Chondrocyte (in vitro differentiated cells): Measurements from ENCODE around the gene OTX2. TPM values are rescaled to one million over a fixed set of nuclear protein-coding genes. Genes with fewer than 3 reads are reported as not detected.

Experiments
- DNase-seq: peaks from one replicate; pipeline ENCODE4 v3.0.0; 2021; ENCODE audit warnings: mixed read lengths, low spot score
- H3K27ac Mint-ChIP-seq: one replicate; pipeline ENCODE4 v1.8.0; 2021; ENCODE audit warnings: mild to moderate bottlenecking, moderate library complexity, mixed read lengths; ENCODE audit not compliant: unreplicated experiment
- H3K27me3 Mint-ChIP-seq: 2 replicates; pipeline ENCODE4 v1.8.0; 2021; ENCODE audit warnings: low read depth, mixed read lengths
- H3K36me3 Mint-ChIP-seq: 2 replicates; pipeline ENCODE4 v1.8.0; 2021; ENCODE audit warnings: low read depth, mixed read lengths
- H3K4me1 Mint-ChIP-seq: 2 replicates; pipeline ENCODE4 v1.8.0; 2021; ENCODE audit warnings: low read depth, mild to moderate bottlenecking, mixed read lengths
- H3K4me3 Mint-ChIP-seq: one replicate; pipeline ENCODE4 v1.8.0; 2021; ENCODE audit warnings: mild to moderate bottlenecking, moderate library complexity, mixed read lengths; ENCODE audit not compliant: unreplicated experiment
- H3K9me3 Mint-ChIP-seq: 2 replicates; pipeline ENCODE4 v1.8.0; 2021; ENCODE audit warnings: low read depth, mixed read lengths
- total RNA-seq: library from RNA; stranded (reverse); gene quantifications from 3 replicates; pipeline ENCODE4 v1.2.1, GENCODE V29; 2021
- TF ChIP-seq, protein P1 (sequence below): fragments of 200-600 bp; sonication (generic); IDR thresholded peaks from 2 replicates; pipeline ENCODE4 v1.5.0; 2021; ENCODE audit warnings: antibody characterized with exemption, mild to moderate bottlenecking, moderate library complexity

The OTX2 gene
- total RNA-seq, 1 donor from 2014 or later, result not detected

DNA sequence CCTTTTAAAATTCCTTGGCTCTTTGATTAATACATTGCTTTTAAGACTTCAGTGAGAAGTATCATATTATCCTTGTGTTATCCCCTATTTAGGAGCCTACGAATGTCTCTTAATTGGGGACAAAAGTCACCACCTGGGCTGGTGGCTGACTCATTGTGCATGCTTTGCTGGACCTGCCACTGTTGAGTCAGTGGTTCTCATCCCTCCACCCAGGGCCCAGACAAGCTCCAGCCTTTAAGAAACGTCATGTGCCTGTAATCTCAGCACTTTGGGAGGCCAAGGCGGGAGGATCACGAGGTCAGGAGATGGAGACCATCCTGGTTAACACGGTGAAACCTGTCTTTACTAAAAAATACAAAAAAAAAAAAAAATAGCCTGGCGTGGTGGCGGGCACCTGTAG lies 57.9 kb downstream of the OTX2 start:
- Mint-ChIP-seq H3K27me3 (peaks cover 15% of the 10 kb centered on the region), H3K36me3 (no peaks in the 10 kb centered on the region), H3K4me3 (no peak overlapping the region), H3K9me3 (no peaks in the 10 kb centered on the region), H3K27ac (no peak overlapping the region), H3K4me1 (no peaks in the 10 kb centered on the region)
- TF ChIP-seq, protein P1, sequence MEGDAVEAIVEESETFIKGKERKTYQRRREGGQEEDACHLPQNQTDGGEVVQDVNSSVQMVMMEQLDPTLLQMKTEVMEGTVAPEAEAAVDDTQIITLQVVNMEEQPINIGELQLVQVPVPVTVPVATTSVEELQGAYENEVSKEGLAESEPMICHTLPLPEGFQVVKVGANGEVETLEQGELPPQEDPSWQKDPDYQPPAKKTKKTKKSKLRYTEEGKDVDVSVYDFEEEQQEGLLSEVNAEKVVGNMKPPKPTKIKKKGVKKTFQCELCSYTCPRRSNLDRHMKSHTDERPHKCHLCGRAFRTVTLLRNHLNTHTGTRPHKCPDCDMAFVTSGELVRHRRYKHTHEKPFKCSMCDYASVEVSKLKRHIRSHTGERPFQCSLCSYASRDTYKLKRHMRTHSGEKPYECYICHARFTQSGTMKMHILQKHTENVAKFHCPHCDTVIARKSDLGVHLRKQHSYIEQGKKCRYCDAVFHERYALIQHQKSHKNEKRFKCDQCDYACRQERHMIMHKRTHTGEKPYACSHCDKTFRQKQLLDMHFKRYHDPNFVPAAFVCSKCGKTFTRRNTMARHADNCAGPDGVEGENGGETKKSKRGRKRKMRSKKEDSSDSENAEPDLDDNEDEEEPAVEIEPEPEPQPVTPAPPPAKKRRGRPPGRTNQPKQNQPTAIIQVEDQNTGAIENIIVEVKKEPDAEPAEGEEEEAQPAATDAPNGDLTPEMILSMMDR, result no peak
- DNase-seq, result no peak

DNA sequence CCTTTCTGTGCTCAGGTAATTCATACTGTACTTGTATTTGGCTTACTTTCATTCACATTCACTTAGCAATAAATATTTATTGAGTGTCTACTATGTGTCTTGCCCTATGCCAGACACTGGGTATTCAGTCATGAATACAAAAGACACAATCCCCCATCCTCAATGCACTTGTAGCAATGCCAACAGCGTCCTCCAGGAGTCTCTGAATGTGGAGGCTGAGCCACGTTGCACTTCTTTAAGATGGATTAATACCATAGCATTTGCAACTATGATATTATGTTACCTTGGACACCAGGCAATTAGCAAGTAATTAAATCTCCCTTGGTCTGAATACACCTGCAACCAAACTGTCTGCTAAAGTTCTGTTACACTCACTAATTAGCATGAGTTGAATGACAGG lies 58.8 kb downstream of the OTX2 start:
- H3K36me3 Mint-ChIP-seq, result no peaks in the 10 kb centered on the region
- no peak overlapping the region for H3K4me3 Mint-ChIP-seq
- H3K4me1 Mint-ChIP-seq, result no peaks in the 10 kb centered on the region
- TF ChIP-seq, protein P1, result no peak
- no peak for DNase-seq
- H3K27me3 Mint-ChIP-seq, result peaks cover 15% of the 10 kb centered on the region
- H3K27ac Mint-ChIP-seq, result no peak overlapping the region
- no peaks in the 10 kb centered on the region for H3K9me3 Mint-ChIP-seq

Other genes with a start within 250 kb of the OTX2 start
- 15.9 to 24.4 TPM (median 17.1 TPM) in 3 replicates for gene TMEM260, start 230.7 kb downstream of the OTX2 start, total RNA-seq